HG03135 (cell line): ENCODE data around the gene NOD1.
"Not testable (repeated sequence)": the region's sequence is repeated elsewhere in the genome, so short reads cannot be mapped to it uniquely, and the experiment has no call there.

Experiments
- ATAC-seq: cut with Tn5 transposase; IDR thresholded peaks from one replicate; pipeline ENCODE4 v1.9.1; 2021; ENCODE audit warnings: mild to moderate bottlenecking, moderate library complexity; ENCODE audit not compliant: unreplicated experiment

Gene NOD1, protein sequence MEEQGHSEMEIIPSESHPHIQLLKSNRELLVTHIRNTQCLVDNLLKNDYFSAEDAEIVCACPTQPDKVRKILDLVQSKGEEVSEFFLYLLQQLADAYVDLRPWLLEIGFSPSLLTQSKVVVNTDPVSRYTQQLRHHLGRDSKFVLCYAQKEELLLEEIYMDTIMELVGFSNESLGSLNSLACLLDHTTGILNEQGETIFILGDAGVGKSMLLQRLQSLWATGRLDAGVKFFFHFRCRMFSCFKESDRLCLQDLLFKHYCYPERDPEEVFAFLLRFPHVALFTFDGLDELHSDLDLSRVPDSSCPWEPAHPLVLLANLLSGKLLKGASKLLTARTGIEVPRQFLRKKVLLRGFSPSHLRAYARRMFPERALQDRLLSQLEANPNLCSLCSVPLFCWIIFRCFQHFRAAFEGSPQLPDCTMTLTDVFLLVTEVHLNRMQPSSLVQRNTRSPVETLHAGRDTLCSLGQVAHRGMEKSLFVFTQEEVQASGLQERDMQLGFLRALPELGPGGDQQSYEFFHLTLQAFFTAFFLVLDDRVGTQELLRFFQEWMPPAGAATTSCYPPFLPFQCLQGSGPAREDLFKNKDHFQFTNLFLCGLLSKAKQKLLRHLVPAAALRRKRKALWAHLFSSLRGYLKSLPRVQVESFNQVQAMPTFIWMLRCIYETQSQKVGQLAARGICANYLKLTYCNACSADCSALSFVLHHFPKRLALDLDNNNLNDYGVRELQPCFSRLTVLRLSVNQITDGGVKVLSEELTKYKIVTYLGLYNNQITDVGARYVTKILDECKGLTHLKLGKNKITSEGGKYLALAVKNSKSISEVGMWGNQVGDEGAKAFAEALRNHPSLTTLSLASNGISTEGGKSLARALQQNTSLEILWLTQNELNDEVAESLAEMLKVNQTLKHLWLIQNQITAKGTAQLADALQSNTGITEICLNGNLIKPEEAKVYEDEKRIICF

DNA sequence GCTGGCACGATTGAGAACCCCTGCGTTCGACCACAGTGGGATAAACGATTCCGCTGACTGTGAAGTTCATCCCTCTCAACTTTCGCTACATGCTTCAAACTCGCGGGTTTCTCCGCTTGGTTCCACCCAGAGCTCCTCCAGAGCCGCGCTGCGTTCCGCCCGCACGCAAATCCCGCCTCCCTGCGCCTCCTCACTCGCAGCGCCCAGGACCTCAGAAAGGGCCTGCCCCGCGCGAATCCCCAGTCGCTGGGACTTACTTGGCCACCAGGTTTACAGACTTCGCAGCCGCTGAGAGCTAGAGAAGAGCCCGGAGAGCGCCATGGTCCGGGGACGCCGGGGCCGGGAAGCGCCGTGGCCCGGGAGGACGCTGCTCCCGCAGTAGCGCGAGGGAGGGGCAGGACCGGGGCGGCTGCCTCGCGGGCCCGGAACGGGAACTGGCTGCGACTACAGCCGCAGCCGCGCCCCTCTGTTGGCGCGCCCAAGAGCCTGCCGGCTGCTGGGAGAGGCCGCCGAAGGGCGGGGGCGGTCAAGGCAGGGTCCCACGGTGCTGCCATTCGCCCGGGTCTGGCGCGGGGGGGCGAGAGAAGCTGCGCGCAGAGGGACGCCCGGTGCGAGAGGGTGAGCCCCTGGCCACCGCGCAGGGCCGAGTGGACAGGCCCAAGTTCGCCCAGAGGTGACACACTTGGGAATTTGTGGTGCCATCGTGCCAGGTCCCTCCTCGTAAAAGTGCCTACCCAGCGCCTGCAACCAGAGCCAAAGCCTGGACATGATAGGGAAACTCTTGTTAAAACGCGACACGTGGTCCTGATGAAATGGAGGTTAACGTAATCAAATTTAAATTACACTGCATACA is at the start of gene NOD1:
TSS of gene NOD1 (minus strand) at position 436 of the 853 bp plus-strand sequence. CDS start 21,863 bp downstream, outside the sequence.
- ATAC-seq: peak; percentile 87

DNA sequence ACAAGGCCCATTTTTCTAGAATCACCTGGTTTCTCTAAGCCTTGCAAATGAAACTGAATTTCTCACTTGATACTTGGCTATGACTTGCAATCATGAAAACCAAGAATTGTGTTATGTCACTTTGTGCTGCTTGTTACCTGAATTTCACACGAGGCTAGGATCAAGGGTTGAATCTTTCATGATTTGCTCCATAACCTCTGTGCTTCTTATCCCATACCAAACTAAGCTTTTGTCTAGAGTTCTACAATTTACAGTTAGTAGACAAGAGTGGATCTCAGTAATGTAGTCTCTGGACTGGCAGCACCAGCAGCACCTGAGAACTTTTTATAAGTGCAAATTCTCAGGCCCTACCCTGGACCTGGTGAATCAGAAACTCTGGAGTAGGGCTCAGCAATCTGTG is 48.7 kb upstream of the NOD1 start:
- not testable (repeated sequence) for ATAC-seq

DNA sequence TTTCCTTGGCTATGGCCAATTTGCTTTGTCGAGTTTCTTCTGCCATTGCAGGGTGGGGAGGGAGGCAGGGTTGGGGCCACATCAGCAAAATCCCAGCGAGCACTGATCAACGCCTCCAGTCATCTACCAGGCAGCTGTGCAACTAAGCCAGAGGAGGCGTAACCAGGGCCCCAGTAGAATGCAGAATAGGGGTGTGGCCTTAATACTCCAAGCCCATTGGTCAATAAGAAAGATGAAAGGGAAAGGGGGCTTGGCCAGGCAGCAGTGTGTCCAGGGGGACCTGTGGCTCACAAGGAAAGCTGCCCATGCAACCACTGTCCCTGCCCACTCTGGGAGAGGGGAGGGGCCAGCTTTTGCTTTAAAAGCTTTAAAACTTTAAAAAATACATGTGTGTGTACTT is 47.6 kb upstream of the NOD1 start:
- ATAC-seq: no peak

DNA sequence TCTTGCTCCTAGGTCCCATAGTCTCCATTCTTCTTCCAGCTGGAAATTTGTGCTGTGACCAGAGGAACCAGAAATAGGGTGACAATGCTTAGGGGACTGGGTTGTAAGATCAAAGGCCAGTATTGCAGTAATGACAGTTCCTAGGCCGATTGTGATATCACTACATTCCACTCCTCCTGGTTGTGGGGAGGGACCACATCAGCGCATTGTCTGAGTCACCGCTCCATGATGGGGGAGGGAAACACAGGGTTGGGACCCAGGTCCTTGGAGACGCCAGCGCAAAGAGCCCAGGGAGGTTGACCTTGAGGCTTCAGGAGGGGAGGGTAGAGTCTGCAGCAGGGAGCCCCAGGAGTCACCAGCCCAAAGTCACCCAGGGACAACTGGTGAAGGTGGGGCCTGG is 46.8 kb upstream of the NOD1 start:
- no peak for ATAC-seq

DNA sequence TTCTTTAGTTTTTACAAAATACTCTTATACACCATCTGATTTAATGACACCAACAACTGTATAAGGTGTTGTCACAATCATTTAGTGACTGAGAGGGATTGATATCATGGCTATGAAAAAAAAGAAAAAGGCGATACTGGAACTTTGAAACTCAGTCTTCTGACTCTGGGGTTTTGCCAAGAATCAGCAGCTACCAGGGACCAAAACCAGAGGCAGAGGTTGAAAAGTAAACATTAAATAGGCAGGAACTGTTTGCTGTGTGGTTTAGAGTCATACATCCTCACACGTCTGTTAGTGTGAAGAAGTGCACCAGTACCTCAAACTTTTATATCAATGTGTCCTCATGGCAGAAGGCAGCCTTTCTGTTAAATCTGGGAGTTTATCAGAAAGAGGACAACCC is 46.0 kb upstream of the NOD1 start:
- no peak for ATAC-seq

DNA sequence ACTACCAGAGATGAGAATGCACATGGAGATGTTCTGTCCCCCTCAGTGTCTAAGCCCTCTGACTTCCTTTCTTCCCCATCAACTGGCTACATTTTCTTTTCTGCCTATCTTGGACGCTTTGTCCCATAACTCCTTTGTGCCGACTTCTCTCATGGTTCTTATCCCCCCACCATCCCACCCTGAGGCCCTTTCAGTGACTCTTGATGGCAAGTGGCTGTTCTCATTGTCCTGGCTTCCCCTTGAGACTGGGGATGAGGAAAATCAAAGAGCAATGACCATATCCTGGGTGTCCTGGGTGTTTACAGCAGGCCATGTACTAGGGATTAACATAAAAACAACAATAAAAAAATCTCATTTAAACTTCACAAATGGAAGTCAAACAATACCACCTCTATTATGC is 44.9 kb upstream of the NOD1 start:
- no peak for ATAC-seq

DNA sequence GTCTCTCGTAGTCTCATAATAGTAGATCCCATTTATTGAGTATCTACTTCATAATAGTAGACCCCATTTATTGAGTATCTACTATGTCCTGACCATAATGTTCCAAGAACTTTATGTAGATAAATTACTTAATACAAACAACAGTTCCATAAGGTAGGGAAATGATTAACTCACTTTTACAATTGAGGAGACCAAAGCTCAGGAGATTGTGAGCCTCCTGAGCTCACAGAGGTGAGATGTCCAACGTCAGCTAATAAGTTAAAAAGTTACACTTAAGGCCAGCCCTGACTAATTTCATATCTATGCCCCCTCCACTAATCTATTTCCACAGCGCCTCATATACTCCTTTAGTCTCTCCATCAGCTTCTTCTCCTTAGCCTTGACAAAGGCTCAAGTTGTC is 43.6 kb upstream of the NOD1 start:
- no peak for ATAC-seq

DNA sequence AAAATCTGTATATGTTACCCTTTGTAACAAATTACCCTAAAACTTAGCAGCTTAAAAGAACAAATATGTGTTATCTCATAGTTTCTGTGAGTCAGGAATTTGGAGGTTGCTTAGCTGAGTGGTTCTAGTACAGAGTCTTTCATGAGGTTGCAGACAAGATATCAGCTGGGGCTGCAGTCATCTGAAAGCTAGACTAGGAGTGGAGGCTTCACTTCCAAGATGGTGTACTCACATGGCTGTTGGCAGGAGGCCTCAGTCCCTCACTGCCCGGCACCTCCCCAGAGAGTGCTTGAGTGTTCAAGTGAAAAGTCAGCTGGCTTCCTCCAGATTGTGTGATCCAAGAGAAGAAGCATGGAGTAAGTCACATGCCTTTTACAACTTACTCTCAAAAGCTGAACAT is 42.9 kb upstream of the NOD1 start:
- no peak for ATAC-seq

DNA sequence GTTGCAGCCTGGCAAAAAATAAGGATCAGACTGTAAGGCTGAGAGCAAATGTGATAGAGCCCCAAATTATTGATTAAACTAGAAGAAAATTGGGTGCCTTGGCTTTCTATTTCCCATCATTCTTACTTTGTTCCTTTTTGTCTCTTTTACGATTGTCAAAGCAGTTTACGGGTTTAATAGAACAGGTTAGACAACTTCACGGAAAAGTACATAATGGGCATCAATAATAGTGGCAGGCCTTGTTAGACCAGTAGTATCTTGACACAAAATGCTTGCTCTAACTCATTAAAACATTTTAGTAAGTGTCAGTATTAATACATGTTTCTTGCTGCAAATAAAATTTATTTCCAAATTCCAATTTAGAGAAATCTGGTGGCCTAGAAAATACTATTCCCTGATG is 40.5 kb upstream of the NOD1 start:
- no peak for ATAC-seq

DNA sequence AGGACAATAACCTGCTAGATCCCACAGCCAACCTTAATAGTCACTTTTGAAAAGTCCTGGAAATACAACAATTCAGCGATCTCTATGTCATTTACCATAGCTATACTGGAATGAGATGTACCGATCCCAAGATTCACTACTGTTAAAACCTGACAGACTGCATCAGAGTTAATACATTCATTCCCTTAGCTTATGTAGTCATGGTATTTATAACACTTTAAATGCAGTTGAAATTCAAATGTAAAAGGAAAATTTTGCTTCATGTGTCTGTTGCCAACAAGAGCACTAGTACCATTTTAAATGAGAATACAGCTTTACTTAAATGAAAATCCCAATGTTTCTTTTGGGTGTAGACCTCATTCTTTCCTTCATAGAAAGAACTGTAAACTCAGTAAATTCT is 37.2 kb upstream of the NOD1 start:
- no peak for ATAC-seq

DNA sequence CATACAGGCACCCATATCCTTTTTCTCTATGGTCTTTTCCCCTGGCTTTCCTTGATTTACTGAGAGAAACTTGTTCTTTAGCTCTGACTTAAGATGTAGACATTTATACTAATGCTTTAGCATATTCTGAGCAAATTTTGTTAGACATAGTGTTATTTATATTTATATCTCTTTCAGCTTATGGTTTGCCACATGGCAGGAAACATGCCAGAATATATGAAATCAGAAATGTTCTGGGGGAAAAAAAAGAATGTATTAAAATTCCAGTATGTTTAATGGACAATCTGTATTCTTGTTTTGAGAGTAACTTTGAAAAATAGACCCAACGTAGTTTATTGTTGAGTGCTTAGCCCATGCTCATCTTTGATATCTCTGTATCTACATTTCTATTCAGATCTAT is 36.2 kb upstream of the NOD1 start:
- no peak for ATAC-seq

DNA sequence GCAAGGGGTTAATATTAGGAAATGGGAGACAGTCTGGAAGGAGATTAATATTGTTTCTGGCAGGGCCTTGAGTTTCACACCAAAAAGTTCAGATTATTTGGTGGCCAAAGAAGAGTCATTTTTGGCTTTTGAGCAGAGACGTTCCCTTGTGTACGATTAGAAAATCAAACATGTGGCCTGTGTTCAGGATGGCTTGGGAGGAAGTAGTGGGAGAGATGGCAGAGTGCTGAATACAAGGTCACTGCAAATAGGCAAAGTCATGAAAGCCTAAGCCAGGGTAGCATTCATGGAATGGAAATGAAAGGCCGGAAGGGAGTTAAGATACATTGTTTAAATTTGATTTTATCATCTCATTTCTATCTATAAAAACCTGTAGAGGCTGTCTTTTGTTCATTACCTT is 35.6 kb upstream of the NOD1 start:
- ATAC-seq: no peak

DNA sequence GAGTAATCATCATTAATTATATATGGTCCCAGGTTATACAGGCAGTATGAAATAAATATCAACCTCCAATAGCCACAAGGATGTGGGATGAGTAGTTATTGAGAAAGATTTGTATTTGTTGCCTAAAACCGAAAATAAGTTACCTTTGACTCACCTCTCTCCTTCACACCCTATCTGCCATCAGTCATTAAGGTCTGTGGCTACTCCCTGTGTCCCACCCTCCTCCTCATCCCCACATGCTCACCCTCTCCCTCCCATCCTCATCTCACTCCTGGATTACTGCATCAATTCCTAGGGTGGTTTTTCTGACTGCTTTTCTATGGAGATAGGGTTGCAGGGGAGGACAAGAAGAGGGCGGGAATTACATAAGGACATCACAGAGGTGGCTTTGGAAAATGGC is 35.2 kb upstream of the NOD1 start:
- no peak for ATAC-seq

DNA sequence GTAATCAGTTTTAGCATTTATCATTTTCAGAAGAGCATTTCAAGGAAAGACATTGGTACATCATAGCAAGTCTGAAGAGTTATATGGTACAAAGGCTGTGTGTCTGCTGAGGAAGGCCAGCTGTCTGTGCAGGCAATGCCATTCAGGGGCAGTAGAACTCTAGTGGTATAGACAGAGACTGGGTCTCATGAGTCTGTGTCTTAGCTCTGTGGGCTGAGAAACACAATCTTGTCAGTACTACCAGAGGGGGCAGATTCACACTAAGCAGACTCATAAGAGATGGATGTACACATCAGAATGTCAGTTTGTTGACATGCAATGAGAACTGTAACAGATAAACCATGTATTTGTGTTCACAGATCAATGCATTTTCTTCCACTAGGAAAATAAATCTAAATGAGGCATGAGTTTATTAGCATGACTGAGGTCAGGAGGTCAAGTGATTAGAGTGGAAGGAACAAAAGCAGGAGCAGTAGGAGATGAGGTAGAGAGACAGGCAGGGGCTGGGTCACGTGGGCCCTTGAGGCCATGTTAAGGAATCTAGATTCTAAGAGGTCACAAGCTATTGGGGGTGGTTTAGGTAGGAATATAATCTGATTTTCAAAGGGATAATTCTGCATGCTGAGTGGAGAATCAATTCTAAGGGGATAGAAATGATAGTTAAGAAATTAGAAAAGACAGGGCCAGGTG is 33.5 kb upstream of the NOD1 start:
- no peak for ATAC-seq

DNA sequence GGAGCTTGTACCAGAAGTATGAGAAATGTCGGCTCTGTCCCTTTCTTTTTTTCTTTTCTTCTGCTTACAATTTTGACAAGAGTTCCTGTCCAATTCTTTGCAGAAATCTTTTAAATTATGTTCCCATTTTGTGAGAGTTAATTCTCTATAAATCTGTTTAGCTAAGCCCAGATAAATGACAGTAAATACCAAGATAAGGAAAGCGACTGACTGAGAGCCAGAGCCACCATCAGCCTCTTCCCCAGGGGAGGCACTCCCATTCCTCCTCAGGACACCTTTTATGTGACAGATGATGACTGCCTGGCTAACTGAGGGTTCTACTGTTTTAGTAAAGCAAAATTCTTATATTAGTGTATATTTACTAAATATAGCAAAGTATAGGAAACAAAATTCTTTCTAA is 32.9 kb upstream of the NOD1 start:
- no peak for ATAC-seq

DNA sequence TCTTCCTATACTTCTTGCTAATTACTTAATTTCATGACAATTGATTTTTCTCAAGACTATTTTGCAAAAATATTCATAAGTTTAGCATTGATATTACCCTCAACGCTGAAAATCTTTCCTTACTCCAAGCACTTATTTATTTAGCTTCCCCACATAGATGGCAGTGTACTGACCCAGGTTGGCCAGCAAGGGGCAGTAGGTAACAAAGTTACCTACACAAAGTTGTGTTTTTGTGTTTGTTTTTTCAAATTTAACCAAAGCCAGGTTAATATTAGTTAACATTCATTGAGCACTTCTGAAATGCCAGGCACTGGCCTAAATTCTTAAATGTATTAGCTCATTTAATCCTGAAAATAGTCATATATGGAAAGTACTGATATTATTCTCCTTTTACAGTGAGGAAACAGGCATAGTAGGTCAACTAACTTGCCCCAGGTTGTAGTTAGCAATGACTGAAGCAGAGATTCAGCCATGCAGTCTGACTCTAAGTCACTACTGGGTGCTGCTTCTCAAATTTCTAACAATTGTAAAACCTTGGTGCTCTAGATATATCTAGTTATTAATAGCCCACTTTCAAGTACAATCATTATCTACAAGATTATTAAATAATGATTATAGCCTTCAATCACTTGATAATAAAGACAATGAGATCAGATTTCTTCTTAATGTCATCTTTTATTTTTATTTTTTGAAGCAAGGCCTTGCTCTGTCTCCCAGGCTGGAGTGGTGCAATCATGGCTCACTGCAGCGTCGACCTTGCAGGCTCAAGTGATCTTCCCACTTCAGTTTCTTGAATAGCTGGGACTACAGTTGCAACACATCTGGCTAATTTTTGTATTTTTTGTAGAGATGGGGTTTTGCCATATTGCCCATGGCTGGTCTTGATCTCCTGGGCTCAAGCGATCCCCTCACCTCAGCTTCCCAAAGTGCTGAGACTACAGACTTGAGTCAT is 31.8 kb upstream of the NOD1 start:
- peak; percentile 51 for ATAC-seq

DNA sequence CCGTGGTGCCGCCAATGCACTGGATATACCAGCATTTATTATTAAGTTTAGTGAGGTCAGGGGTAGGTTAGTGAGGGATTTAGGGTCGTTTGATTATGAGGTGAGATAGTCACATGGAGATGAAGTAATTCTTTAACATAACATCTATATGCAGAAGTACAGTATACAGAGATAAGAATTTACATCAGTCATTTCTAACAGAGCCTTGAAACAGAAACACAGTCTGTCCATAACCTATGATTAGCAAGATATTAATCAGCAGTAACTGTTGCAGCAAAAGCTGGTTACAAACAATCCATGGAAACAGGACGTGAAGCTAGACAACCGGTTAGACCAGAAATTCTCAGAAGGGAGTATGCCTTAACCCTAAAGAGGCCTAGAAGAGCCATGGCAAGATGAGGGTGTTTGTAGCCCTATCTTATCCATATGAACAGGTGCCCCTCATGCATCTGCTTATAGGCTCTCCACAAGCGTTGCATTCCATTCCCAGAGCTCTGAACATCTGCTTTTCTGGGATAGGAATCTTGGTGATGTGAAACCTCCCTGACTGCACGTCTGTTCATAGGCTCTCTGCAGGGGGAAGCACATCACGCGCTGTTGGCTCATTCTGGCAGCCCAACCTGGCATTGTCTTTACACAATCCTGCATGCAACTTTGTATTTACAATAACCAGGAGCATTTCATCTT is 30.7 kb upstream of the NOD1 start:
- not testable (repeated sequence) for ATAC-seq

DNA sequence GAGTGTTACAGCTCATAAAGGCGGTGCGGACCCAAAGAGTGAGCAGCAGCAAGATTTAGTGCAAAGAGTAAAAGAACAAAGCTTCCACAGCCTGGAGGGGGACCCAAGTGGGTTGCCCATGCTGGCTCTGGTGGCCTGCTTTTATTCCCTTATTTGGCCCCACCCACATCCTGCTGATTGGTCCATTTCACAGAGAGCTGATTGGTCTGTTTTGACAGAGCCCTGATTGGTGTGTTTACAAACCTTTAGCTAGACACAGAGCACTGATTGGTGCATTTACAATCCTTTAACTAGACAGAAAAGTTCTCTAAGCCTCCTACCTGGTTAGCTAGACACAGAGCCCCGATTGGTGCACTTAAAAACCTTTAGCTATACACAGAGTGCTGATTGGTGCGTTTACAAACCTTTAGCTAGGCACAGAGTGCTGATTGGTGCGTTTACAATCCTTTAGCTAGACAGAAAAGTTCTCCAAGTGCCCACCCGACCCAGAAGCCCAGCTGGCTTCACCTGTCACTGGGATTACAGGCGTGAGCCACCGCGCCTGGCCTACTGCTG is 28.8 kb upstream of the NOD1 start:
- ATAC-seq: not testable (repeated sequence)
